ENCODE results near the gene SH3PXD2A.

GRCh38 chr10:103678178-103678526, 177.2 kb downstream of the SH3PXD2A start:
- TF ChIP-seq CTCF (IDR thresholded peaks at IDR 0.05; ENCODE audit: insufficient read depth, low read depth, low read length) (no peak), EZH2 (IDR thresholded peaks at IDR 0.05; ENCODE audit: insufficient read depth, low read length) (no peak)
